Embryonic facial prominence (tissue), 1 donor: ENCODE data around the gene USP37.

Source experiments
- DNase-seq: peaks from one replicate; pipeline ENCODE4 v3.0.0-alpha.2; 2016; ENCODE audit errors: extremely low spot score

The USP37 gene

DNA sequence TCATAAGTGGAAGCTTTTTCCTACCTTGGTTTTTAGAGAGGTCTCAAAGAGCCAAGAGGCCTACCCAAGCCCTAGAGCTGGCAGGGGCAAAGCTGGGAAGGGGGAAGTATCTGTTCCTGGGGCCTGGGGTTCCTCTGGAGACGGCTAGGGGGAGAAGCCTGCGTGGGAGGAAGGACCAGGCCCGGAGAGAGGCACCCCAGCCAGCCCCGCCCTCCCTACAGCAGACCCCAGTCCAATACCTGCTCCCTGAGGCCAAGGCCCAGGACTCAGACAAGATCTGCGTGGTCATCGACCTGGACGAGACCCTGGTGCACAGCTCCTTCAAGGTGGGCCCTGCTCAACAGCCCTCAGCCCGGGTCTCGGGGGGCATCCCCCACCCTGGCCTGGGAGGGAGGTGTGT lies 166.3 kb downstream of the USP37 start:
- no peak for DNase-seq

DNA sequence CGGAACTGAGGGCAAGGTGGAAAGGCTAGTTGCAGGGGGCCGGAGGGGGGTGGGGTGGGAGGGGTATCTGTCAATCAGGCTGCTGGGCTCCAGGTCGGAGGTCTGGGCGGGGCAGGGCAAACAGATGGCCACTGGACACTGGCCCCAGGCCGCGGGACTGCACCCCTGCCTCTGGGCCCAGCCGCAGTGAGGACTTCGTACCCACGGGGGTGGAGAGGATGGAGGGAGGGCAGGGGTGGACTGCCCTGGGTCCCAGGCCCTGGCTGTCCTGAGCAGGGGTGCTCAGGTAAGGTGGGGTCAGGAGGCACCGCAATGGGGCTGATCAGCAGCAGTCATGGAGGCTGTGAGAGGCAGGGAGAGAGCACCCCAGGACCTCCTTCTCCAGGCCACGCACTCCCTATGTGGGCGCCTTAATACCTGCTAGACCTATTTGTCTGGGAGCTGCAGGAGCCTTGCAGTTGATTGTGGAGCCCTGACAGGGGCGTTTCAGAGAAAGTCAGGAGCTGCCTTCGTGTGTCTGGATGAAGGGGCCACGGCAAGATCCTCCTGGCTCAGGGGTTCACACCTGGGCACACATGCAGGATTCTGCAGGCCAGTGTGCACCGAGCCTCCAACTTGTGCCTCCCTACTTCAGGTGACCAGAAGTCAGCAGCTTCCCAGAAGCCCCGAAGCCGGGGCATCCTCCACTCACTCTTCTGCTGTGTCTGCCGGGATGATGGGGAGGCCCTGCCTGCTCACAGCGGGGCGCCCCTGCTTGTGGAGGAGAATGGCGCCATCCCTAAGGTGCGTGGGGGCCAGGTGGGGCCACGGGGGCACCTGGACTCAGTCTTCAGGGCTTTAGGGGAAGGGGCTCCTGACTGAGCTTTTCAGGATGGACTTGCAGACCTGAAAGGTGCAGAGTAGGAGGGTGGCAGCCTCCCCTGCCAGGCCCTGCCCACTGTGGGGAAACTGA lies 166.9 kb downstream of the USP37 start:
- DNase-seq: no peak
